GM19455 (cell line): ENCODE results near the gene MPPE1.
"Not testable (repeated sequence)": the region's sequence is repeated elsewhere in the genome, so short reads cannot be mapped to it uniquely, and the experiment has no call there.

ENCODE experiments used
- ATAC-seq: cut with Tn5 transposase; IDR thresholded peaks from one replicate; pipeline ENCODE4 v1.9.1; 2021; ENCODE audit not compliant: unreplicated experiment

MPPE1 gene

GRCh38 chr18:11925800-11926481 lies 17.8 kb upstream of the MPPE1 start:
- ATAC-seq = no peak

- ATAC-seq = no peak
Observed at GRCh38 chr18:11923450-11923849, 15.3 kb upstream of the MPPE1 start.

GRCh38 chr18:11919522-11919921 lies 11.4 kb upstream of the MPPE1 start:
- ATAC-seq = not testable (repeated sequence)

GRCh38 chr18:11916880-11917279 lies 8.8 kb upstream of the MPPE1 start:
- not testable (repeated sequence) for ATAC-seq

GRCh38 chr18:11909591-11910026 lies 1.5 kb upstream of the MPPE1 start:
- ATAC-seq = no peak

GRCh38 chr18:11909061-11909455 lies 941 bp upstream of the MPPE1 start:
- ATAC-seq = no peak

- no peak for ATAC-seq
Observed at GRCh38 chr18:11906926-11907874, 917 bp downstream of the MPPE1 start.

- ATAC-seq = no peak
Observed at GRCh38 chr18:11906176-11906575, 1.9 kb downstream of the MPPE1 start.

GRCh38 chr18:11905613-11906012 lies 2.5 kb downstream of the MPPE1 start:
- ATAC-seq = no peak

GRCh38 chr18:11902522-11903292 lies 5.4 kb downstream of the MPPE1 start:
- ATAC-seq = no peak

GRCh38 chr18:11901826-11902438 lies 6.2 kb downstream of the MPPE1 start:
- ATAC-seq = no peak

- ATAC-seq = no peak
Observed at GRCh38 chr18:11899063-11899462, 9.1 kb downstream of the MPPE1 start.

GRCh38 chr18:11897781-11898180 lies 10.3 kb downstream of the MPPE1 start:
- no peak for ATAC-seq

GRCh38 chr18:11892438-11892837 lies 15.7 kb downstream of the MPPE1 start:
- not testable (repeated sequence) for ATAC-seq

GRCh38 chr18:11891737-11892136 lies 16.4 kb downstream of the MPPE1 start:
- ATAC-seq = no peak

GRCh38 chr18:11889284-11889683 lies 18.8 kb downstream of the MPPE1 start:
- no peak for ATAC-seq

GRCh38 chr18:11888726-11889125 lies 19.4 kb downstream of the MPPE1 start:
- no peak for ATAC-seq

GRCh38 chr18:11887328-11888128 lies 20.6 kb downstream of the MPPE1 start:
- no peak for ATAC-seq

- no peak for ATAC-seq
Observed at GRCh38 chr18:11886577-11887110, 21.5 kb downstream of the MPPE1 start.
